Fibroblast of gingiva (primary cell): ENCODE data around the gene TRIM52.
"Not testable (repeated sequence)": the region's sequence is repeated elsewhere in the genome, so short reads cannot be mapped to it uniquely, and the experiment has no call there.

Source experiments
- DNase-seq: peaks from one replicate; pipeline ENCODE4 v3.0.0-alpha.2; 2011; ENCODE audit warnings: low read depth

Gene TRIM52

GRCh38 chr5:181260720-181261319 is at the start of gene TRIM52:
Gene TRIM52 (minus strand): TSS chr5:181261143. CDS start chr5:181260813, 330 bp downstream.
- DNase-seq = peak; percentile 91

GRCh38 chr5:181287331-181287730 is 26.4 kb upstream of the TRIM52 start:
- not testable (repeated sequence) for DNase-seq

- DNase-seq = not testable (repeated sequence)
Observed at GRCh38 chr5:181285962-181286705, 25.2 kb upstream of the TRIM52 start.

GRCh38 chr5:181283841-181284755 is 23.2 kb upstream of the TRIM52 start:
- DNase-seq = not testable (repeated sequence)

- DNase-seq = no peak
Observed at GRCh38 chr5:181283347-181283746, 22.4 kb upstream of the TRIM52 start.

- DNase-seq = no peak
Observed at GRCh38 chr5:181282874-181283273, 21.9 kb upstream of the TRIM52 start.

- DNase-seq = not testable (repeated sequence)
Observed at GRCh38 chr5:181282415-181282814, 21.5 kb upstream of the TRIM52 start.

- DNase-seq = no peak
Observed at GRCh38 chr5:181281984-181282316, 21.0 kb upstream of the TRIM52 start.

GRCh38 chr5:181281077-181281983 is 20.4 kb upstream of the TRIM52 start:
- no peak for DNase-seq

- DNase-seq = no peak
Observed at GRCh38 chr5:181280251-181280762, 19.4 kb upstream of the TRIM52 start.

GRCh38 chr5:181273433-181273744 is 12.4 kb upstream of the TRIM52 start:
- not testable (repeated sequence) for DNase-seq

GRCh38 chr5:181271081-181271480 is 10.1 kb upstream of the TRIM52 start:
- no peak for DNase-seq

- not testable (repeated sequence) for DNase-seq
Observed at GRCh38 chr5:181267907-181268306, 7.0 kb upstream of the TRIM52 start.

- not testable (repeated sequence) for DNase-seq
Observed at GRCh38 chr5:181267291-181267904, 6.5 kb upstream of the TRIM52 start.

- DNase-seq = no peak
Observed at GRCh38 chr5:181265092-181265671, 4.2 kb upstream of the TRIM52 start.

- no peak for DNase-seq
Observed at GRCh38 chr5:181263633-181264032, 2.7 kb upstream of the TRIM52 start.

- peak; percentile 73 for DNase-seq
Observed at GRCh38 chr5:181261320-181262049, 542 bp upstream of the TRIM52 start.

GRCh38 chr5:181259974-181260719 is 796 bp downstream of the TRIM52 start:
- DNase-seq = no peak

GRCh38 chr5:181259283-181259682 is 1.7 kb downstream of the TRIM52 start:
- no peak for DNase-seq
